M059J (cell line): ENCODE measurements around the gene HOXD9. TPM values are rescaled to one million over a fixed set of nuclear protein-coding genes. Genes with fewer than 3 reads are reported as not detected.

Experiments used
- DNase-seq: peaks from one replicate; pipeline ENCODE4 v3.0.0-alpha.2; 2012; ENCODE audit warnings: low read depth
- total RNA-seq: library from RNA; depleted of rRNA; stranded (reverse); fragments of >200 nt; shearing (Covaris generic); gene quantifications from 2 replicates; pipeline ENCODE4 v1.2.3, GENCODE V29; 2014

Gene HOXD9
- total RNA-seq, 1 experiment from 2014 or later: 0.86 TPM

DNA sequence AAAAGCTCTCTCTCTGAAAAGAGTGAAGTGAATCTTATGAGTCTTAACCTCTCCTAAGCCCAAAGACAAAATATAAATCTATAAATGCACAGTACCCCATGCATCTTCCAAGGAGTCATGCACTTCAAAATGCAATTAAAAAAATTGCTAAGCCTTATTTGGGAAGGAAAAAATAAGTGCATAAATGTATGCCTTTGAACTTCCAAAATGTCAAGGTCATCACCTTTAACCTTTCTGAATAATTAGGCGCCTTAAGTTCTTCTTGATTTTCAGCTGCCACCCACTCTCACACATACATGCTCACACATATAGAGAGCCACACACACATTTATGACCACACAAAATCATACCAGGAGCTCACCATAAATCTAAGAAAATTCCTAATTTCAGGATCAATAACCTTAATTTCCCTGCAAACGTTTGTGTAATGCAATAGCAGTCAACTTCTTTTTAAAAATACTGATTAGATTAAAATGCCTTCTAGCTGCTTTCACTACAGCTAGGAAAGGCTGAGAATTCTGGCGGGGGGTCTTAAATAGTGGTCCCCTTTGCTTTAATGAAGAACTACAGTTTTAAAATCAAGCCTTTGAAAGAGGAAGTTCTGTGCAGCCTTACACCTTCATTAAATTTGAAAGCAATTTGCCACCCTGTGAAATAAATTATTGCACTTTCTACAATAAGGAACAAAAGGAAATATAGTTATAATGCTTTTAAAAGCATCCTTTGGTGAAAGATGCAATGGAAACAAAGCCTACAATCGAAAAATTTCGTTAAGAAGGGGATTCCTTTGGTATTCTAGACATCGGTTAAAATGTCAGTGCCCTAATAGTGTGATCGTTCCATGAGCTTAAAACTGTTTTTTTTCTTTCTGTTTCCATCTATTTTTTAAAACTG, 11.9 kb upstream of the HOXD9 start:
- DNase-seq: no peak

DNA sequence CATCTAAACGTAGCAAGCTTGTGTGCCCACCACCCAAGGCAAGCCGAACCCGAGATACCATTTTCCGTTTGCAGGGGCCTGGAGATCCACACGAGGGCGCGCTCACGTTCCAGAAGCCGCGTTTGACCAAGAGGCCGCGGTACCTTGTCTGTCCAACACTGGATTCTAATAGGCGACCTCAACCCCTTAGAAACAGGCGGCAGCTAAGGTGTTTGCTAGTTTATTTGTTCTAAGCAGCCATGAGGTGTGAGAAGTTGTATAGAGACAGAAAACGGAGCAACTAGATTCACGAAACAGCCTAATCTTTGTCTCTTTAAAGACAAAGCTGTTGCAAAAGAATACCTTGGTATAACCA, 11.2 kb upstream of the HOXD9 start:
- DNase-seq: no peak

- DNase-seq: no peak
These were observed 10.6 kb upstream of the HOXD9 start for GRCh38 chr2:176111846-176112374.

DNA sequence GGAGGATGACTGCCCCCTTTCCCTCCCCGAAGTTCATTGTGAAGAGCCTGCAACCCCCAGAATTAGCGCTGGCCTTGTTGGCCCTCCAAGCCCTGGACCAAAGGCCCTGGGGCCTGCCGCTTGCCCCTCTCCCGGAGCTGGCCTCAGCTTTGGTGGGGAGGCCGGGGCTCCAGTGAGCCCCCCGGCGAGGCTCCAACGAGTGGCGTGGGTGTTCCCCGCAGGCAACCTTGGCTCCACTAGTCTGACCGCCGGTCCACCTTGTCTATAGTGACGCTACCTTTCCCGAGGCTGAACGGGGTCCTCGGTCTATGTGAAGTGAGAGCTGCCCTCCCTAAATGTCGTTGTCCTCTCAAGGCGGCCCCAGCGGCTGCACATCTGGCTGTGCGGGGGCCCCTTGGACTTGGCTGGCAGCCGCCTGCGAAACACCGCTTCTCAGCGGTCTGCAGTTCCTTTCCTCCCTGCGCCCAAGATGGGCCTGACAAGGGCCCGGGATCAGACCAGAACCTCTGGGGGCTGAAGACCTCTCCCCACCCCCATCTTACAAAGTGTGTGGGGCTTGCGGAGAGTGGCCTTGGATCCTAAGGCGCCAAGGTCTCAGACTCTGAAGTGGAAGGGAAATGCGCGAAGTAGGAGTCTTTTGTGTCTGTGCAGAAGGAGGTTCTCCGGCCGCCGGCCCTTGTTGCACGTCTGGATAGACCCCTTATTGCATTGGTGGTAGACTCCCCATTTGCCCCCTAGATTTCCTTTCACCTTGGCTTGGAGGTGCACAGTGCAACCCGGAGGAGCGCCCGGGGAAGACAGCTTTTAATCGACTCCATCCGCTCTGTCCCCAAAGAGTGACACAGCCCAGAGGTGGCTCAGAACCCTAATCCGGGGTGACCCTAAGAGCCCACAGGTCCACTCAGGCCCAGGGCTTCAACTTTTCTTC, 9.9 kb upstream of the HOXD9 start:
- no peak for DNase-seq

DNA sequence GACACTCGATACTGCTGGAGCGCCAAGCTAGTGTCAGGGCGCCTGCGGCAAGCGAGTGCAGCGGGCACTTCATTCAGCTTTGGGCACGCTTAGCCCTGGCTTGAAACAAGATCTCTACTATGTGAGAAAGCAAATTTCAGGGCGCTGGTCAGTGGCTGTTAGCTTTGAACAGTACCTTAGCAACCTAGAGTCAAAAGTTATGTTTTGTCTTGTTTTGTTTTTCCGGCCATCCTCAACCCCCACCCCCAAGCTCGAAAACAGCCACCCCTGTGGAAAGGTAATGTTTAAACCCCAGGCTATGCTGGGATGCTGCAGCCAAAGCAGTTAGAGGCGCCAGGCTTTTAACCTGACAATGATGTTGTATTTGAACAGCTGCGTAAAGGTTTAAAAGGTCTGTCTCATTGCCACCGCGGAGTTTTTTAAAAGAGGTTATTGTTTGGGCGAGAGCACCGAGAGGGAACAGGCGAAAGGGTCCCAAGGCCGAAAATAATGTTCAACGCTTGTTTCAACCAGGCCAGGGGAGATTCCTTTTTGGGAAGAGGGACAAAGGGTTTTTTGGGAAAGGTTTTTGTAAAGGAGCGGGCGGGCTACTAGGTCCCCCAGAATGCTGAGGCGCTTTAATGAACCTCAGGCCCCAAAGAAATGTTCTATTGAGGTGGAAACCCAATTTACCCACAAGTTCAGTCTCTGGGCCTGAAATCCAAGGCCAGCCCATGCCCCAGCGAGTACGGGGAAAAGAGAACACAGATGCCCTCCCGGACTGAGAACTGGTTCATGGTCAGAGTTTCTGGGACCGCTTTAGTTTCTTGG, 8.2 kb upstream of the HOXD9 start:
- no peak for DNase-seq

DNA sequence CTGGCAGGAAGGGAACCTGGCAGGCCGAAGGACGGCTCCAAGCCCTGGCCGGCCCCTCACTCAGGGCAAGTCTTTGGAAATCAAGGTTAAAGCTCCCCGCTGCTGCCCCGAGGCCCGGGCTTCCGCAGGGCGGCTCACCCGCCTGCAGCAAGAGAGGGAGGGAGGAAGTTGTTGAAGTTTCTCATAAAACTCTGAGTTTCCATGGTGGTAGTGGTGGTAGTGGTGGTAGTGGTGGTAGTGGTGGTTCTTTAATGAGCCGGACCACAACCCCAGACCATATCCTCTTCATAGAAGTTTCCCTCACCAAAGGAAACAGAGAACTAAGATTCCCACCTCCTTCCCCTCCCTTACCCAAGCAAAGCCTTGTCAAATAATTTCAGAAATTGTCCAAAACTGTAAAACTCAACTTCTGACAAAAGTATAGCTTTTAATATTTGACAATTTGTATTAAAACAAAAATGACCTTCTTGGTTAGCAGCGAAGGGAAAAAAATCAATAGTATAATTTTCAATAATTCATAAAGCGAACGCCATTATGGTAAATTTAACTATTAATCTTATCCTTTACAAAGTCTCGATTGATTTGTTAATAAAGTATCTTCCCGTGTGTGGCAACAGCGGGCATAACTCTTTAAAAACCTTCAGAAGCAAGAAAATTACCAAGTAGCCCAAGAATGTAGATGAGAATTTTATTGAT, 7.4 kb upstream of the HOXD9 start:
- no peak for DNase-seq

- DNase-seq: no peak
These were observed 6.4 kb upstream of the HOXD9 start, which contains the start of gene HOXD10 for GRCh38 chr2:176115883-176116813. Gene HOXD10 (plus strand): TSS chr2:176116778. CDS start chr2:176116834, 56 bp downstream.

- DNase-seq: no peak
These were observed 5.2 kb upstream of the HOXD9 start for GRCh38 chr2:176117162-176117822.

- no peak for DNase-seq
These were observed 4.6 kb upstream of the HOXD9 start for GRCh38 chr2:176117823-176118371.

- no peak for DNase-seq
These were observed 3.7 kb upstream of the HOXD9 start for GRCh38 chr2:176118601-176119339.

GRCh38 chr2:176120364-176121189, 1.9 kb upstream of the HOXD9 start:
- DNase-seq: no peak

DNA sequence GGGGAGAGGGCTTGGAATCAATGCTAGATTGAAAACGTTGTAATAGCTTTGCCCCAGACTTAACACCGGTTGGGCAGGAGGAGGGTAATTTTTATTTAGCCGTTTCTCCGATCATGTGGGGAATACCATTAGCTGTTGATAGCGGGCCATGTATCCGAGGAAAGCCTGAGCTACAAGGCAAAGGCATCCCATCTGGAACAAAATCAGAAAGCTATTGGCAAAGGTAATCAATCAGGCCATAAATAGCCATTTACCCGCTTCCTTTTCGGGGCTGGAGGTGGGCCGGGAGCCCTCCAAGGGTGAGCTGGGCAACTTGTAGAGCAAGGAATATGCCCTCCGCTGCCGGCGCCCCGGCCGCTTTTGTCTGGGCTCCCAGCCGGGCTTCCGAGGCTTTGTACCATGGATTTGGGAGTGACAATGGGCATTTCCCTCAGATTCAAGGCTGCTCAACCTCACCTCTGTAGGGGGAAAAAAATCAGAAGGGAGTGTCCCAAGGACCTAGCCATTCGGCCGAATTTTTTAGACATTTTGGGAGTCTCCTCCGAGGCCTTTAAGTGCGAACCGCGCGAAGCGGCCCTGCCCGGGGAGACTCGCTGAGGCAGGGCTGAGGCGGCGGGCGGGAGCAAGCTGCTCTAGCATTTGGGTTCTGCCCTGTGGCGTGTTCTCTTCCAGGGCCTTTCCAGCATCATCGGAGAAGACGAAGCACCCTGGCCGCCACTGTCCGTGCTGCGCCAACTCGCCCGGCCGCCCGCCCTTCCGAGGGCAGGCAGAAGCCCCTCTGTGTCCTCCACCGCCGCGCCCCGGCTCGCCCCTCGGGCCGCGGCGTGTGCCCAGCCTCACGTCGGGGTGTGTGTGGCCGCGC, 1.1 kb upstream of the HOXD9 start:
- no peak for DNase-seq

DNA sequence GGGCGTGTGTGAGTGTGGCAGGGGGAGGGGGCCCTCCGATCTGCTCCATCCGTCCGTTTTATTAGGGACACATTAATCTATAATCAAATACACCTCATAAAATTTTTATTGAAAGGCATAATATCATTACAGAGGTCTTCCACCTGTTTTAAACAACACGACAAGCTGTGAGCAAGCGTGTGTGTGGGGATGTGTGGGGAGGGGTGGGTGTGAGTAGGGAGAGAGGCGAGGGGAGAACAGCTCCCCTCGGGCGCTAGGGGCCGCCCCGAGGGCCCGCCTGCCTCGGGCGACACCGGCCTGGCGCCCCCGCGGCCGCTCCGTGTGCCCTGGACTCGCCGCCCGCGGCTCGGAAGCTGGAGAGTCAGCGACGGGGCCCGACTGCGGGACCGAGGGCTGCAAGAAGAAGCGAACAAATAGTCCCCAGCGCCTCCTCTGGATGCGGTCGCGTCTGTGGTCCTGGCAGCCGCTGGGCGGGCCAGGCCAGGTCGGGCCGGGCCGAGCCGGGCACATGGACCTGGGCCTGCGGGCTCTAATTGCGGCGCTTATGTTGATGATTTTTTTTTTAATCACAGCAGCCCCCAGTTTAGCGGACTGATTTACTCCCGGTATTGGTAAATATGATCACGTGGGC, 352 bp upstream of the HOXD9 start:
- DNase-seq: no peak

GRCh38 chr2:176123411-176124109, 1.0 kb downstream of the HOXD9 start:
- no peak for DNase-seq
